ENCODE data around the gene PDCD2L. TPM values are rescaled to one million over a fixed set of nuclear protein-coding genes. Genes with fewer than 3 reads are reported as not detected.

The PDCD2L gene
- total and polyA plus RNA-seq, 10 of the 15 experiments (the other 5 are each of a cell fraction or from before 2014, with no cell fraction given), result 7.2 to 41.3 (median 26.9) TPM

DNA sequence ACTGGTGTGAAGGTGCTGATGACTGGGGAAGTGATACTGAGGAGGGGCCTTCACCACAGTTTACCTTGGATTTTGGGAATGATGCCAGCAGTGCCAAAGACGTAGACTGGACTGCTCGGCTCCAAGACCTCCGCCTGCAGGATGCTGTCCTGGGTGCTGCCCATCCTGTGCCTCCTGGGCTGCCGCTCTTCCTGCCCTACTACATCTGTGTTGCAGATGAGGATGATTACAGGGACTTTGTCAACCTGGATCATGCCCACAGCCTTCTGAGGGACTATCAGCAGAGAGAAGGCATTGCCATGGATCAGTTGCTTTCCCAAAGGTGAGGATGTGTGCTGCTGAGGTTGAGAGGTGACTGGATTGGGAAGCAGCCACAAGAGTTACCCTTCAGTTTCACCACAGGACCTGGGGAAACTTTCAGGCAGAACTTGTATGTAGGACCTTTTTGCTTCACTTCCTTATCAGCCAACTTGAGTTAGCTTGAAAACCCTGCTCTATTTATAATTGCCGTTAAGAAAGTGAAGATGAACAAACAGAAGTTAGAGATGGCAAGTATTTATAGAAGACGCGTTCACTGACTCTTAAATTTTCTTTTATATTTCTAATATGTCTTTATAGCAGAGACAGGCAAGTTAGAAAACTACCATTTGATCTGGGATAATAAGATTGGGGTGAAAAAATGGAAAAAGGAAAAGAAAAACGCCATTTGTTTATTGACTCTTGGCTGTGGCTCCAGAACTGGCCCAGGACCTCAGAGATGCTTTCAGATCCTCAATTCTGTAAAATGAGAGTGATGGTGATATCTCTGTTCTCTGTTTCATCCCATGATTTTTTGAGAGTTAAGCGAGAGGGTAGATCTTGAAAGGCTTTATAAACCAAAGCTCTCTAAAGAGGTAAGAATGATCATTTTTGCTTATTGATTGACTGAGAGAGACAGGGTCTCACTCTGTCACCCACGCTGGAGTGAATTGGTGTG lies 5.3 kb downstream of the PDCD2L start (continued):
- no peak for TF ChIP-seq ZNF687 (IDR thresholded peaks at IDR 0.05)
- TF ChIP-seq IKZF1 (conservative IDR thresholded peaks at IDR 0.05), result peak; percentile 41; the same call in 1 of the 2 replicates
- peak; percentile 23; the same call in 1 of the 2 replicates for TF ChIP-seq PAX5 (IDR thresholded peaks at IDR 0.05; ENCODE audit: borderline replicate concordance, low read depth, low read length)
- TF ChIP-seq KAT2A (conservative IDR thresholded peaks at IDR 0.05; ENCODE audit: control insufficient read depth, low read depth, low read length), result no peak
- TF ChIP-seq SUPT20H (IDR thresholded peaks at IDR 0.05; ENCODE audit: borderline replicate concordance, control insufficient read depth, low read depth, low read length), result no peak
- TF ChIP-seq SPI1 (IDR thresholded peaks at IDR 0.05; ENCODE audit: borderline replicate concordance, insufficient read depth, low read depth, low read length), result peak; percentile 83
- no peak for TF ChIP-seq RB1 (IDR thresholded peaks at IDR 0.05; ENCODE audit: borderline replicate concordance)
- no peak for TF ChIP-seq NFYB (IDR thresholded peaks at IDR 0.05; ENCODE audit: insufficient read depth, low read depth, low read length)
- no peak for TF ChIP-seq YBX1 (IDR thresholded peaks at IDR 0.05)
- no peak for TF ChIP-seq RBBP5 (conservative IDR thresholded peaks at IDR 0.05)
- TF ChIP-seq HDAC6 (IDR thresholded peaks at IDR 0.05; ENCODE audit: unreplicated experiment), result no peak
- TF ChIP-seq, protein P1, sequence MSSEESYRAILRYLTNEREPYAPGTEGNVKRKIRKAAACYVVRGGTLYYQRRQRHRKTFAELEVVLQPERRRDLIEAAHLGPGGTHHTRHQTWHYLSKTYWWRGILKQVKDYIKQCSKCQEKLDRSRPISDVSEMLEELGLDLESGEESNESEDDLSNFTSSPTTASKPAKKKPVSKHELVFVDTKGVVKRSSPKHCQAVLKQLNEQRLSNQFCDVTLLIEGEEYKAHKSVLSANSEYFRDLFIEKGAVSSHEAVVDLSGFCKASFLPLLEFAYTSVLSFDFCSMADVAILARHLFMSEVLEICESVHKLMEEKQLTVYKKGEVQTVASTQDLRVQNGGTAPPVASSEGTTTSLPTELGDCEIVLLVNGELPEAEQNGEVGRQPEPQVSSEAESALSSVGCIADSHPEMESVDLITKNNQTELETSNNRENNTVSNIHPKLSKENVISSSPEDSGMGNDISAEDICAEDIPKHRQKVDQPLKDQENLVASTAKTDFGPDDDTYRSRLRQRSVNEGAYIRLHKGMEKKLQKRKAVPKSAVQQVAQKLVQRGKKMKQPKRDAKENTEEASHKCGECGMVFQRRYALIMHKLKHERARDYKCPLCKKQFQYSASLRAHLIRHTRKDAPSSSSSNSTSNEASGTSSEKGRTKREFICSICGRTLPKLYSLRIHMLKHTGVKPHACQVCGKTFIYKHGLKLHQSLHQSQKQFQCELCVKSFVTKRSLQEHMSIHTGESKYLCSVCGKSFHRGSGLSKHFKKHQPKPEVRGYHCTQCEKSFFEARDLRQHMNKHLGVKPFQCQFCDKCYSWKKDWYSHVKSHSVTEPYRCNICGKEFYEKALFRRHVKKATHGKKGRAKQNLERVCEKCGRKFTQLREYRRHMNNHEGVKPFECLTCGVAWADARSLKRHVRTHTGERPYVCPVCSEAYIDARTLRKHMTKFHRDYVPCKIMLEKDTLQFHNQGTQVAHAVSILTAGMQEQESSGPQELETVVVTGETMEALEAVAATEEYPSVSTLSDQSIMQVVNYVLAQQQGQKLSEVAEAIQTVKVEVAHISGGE (CRISPR knock-in tag; IDR thresholded peaks at IDR 0.05), result no peak
- no peak for TF ChIP-seq ETV6 (conservative IDR thresholded peaks at IDR 0.05 in 1 of 2, IDR thresholded peaks at IDR 0.05 in 1 of 2; ENCODE audit: borderline replicate concordance in 1 of 2, low read depth in 1 of 2)
- no peak for TF ChIP-seq BMI1 (IDR thresholded peaks at IDR 0.05; ENCODE audit: borderline replicate concordance)
- no peak for TF ChIP-seq SREBF2 (IDR thresholded peaks at IDR 0.05; ENCODE audit: low read length)
- TF ChIP-seq, protein P2, sequence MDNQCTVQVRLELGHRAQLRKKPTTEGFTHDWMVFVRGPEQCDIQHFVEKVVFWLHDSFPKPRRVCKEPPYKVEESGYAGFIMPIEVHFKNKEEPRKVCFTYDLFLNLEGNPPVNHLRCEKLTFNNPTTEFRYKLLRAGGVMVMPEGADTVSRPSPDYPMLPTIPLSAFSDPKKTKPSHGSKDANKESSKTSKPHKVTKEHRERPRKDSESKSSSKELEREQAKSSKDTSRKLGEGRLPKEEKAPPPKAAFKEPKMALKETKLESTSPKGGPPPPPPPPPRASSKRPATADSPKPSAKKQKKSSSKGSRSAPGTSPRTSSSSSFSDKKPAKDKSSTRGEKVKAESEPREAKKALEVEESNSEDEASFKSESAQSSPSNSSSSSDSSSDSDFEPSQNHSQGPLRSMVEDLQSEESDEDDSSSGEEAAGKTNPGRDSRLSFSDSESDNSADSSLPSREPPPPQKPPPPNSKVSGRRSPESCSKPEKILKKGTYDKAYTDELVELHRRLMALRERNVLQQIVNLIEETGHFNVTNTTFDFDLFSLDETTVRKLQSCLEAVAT (IDR thresholded peaks at IDR 0.05), result no peak
- no peak for TF ChIP-seq NFYA (IDR thresholded peaks at IDR 0.05; ENCODE audit: borderline replicate concordance, low read depth, low read length)
- TF ChIP-seq CHD2 (IDR thresholded peaks at IDR 0.05; ENCODE audit: borderline replicate concordance, low read depth, low read length), result no peak
- no peak for TF ChIP-seq SMAD1 (IDR thresholded peaks at IDR 0.05; ENCODE audit: low read depth, partially characterized antibody)
- TF ChIP-seq GABPA (IDR thresholded peaks at IDR 0.05; ENCODE audit: low read depth), result no peak
- TF ChIP-seq FOXK2 (IDR thresholded peaks at IDR 0.05), result no peak
